Renal pelvis (tissue), 4 donors: ENCODE results near the gene TLR5. TPM values are rescaled to one million over a fixed set of nuclear protein-coding genes. Genes with fewer than 3 reads are reported as not detected.

Source experiments
- DNase-seq: peaks from one replicate; pipeline ENCODE4 v3.0.0-alpha.2; 2013
- polyA plus RNA-seq, 3 donors: library from polyadenylated mRNA; unstranded; fragments of 120-200 nt; gene quantifications; one replicate each; pipeline ENCODE4 v1.2.1, GENCODE V29; 2013; ENCODE audit not compliant: insufficient read length in 3 of 3

TLR5 gene
- polyA plus RNA-seq, 3 donors = 5.4 to 7.1 (median 5.9) TPM

DNA sequence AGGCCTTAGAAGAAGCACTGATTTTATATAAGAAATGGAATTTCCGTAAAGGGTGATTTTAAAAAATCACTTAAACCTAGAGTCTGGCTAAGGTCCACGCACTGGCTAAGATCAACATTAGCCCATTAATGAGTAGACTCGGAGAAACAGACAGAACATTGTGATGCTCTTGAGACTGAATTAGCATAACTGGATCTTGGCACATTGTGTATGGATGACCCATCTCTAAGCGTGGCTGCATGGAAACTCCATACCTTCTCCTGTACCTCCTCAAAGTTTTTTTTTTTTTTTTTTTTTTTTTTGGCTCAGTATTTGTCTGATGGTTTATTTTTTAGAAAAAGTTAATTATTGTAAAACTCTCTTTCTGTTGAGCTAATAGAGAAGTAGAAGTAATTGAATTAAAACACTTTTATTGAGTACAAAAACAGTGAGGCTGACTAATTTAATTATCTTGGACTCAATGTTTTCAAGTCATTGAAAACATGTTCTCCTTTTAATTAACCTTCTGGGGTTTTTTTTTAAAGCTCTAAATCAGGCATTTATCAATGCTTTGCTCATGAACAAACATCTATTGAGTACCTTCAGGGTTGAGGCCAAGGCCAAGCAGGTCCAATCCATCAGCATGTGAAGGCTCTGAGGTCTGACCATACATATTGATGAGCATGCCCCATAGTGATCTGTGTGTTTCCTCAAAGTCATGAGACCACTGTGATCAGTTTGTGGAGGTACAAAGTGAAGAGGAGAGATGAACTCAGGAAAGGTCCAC lies 74.0 kb downstream of the TLR5 start:
- no peak for DNase-seq

DNA sequence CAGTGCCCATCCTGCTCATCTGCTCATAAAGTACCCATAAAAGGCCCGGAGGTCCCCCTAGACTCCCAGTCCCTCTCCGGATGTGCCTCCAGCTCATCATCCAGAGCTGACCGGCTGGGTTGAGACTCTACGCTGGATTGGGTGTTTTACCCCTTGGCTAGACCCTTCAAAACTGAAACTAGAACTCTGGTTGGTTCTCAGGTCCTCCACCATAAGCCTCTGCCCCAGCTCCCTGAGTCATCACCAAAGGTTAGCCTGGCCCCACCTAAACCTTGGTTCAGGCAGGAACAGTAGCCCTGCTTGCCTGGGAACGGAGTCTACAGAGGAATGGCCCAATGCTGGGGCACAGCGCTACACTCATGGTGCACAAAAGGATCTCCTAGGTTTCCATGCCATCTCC lies 75.1 kb downstream of the TLR5 start:
- no peak for DNase-seq

DNA sequence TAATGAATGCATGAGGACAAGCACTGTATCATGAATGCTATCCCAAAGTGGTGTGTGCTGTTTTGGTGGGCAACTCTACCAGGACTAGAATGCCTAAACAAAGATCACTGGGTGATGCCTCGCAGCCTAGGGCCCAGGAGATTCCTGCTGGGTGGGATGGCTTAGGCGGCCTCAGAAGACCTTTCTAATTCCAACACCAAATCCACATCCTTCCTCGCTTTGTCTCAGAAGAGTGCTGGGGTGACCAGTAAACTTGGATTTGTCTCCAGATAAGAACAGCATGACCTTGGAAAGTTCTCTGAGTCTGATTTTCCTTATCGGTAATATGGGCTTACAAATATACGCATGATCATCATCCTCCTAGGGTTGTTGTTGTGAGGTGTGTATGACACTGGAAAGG lies 76.6 kb downstream of the TLR5 start:
- DNase-seq = no peak

DNA sequence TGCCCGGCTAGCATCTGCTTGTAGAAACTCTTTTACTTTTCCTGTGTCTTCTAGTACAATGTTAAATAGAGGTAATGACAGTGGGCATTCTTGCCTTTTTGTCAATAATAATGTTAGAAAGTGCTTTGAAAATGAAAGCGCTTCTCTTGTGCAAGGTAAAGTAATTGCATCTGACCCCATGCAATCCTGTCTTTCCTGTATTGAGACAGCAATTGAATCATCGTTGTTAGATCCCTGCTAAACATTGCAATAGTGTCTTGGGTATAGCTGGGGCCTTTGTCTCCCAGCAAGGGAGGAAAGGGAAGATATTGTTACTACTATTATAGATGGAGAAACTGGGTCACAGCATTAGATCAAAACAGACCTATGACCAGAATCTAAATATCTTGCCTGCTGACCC lies 80.9 kb downstream of the TLR5 start:
- no peak for DNase-seq

DNA sequence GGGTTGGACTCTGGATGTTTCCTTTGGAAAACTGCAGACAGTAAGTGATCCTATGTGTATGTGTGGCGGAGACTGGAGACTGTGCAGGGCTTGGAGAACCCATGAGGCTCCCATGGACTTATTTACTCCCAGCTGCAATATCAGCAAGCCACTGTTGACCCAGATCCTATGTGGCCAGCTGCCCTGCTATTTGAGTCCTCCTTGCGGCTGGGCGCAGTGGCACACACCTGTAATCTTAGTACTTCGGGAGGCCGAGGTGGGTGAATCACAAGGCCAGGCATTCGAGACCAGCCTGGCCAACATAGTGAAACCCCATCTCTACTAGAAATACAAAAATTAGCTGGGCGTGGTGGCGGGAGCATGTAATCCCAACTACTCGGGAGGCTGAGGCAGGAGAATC lies 83.5 kb downstream of the TLR5 start:
- no peak for DNase-seq

Other genes starting within 250 kb of the TLR5 start
- gene SUSD4, start 220.9 kb upstream of the TLR5 start, polyA plus RNA-seq = 10 to 100 TPM; 16.7 to 20.5 (median 17.2) TPM